NCI-H1105 treated with DMSO at 0.1 percent for 48 hours (cell line): ENCODE measurements around the gene EIF3K.
"Not testable (repeated sequence)": the region's sequence is repeated elsewhere in the genome, so short reads cannot be mapped to it uniquely, and the experiment has no call there.

ENCODE experiments used
- DNase-seq: peaks from one replicate; lab custom pipeline; 2025; lab: John Stamatoyannopoulos, UW

Gene EIF3K

DNA sequence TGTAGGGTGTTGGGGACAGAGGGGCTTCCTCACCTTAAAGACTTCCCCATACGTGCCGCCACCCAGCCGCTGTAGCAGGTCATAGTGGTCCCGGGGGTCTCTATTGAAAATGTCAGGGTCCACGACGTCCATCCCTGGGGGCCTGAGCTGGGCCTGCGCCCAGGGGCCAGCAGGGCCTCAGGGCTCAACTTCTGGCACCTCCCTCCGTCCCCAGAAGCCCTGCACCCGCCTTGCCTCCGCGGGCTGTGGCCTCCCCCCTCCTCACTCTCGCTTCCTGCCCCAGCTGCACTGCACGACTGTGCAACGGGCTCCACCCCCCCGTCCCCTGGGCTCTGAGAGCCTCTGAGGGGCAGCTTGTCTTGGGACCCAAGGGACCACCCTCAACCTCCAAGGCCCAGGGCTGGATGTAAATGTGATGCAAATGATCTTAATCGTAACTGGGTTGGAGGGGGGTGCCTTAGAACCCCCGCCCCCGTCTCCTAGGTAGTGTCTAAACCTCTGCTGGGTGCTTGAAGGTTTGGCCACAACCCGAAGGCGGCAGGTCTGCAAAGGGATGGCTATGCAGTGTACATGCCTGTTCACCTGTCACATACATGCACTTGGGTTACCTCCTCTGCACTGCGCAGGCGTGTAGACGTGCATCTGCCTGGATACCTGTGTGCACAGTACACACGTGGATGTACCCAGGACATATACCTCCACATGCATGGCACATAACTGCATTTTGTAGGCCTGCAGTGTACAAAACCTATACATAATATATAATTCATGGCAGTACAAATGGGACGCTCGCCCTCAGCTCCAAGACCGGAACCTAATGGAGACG lies 1.0 kb upstream of the EIF3K start, which contains the start of gene MAP4K1:
Gene MAP4K1, minus strand, starts transcription at position 190 of the 826 bp plus-strand sequence. Its CDS starts 58 bp downstream, at position 132.
- peak; percentile 41 for DNase-seq

DNA sequence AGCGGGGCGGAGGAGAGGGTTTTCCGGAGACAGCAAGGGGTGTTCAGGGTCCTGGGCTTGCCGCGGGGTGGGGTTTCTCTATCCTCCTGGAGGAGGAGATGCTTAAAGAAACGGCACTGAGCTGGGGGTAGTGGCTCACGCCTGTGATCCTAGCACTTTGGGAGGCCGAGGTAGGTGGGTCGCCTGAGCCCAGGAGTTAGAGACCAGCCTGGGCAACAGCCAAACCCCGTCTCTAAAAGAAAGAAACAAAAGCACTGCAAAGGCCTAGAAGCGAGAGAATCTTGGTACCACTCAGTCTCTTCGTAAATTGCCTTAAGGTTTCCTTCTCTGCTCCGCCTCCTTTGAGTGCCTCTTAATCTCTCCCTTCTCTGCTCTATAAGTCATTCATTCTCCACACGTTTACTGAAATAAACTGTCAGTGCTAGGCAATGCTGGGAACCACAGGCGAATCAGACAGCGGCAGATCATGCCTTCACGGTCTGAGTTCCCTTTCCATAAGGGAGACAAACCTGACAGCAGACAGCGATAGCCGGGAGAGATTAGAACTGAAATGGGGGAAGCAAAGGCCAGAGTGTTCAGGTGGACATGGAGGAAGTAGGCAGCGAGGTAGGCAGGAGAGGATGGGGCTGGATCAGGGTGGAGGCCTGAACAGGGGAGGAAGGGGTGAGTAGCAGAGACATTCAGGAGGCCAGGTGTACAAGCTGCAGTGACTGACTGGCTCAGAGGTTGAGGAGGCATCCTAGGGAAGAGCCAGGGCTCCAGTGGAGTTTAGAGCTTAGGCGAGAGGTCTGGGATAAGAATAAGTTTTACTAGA lies 580 bp downstream of the EIF3K start:
- no peak for DNase-seq

DNA sequence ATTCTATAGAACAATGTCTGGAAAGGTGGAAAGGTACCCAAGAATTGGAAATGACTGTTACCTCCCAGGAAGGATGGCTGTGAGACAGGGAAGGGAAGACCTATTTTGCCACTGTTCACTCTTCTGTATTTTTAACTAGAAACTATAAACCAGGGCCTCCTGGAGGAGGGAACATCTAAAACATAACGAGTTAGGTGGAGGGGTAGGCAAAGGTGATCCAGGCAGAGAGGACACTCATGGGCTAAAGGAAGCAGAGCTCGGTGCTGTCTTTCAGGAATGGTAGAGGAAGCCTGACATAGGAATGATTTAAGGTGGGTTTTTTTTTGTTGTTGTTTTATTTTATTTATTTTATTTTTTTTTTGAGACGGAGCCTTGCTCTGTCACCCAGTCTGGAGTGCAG lies 5.8 kb downstream of the EIF3K start:
- no peak for DNase-seq

DNA sequence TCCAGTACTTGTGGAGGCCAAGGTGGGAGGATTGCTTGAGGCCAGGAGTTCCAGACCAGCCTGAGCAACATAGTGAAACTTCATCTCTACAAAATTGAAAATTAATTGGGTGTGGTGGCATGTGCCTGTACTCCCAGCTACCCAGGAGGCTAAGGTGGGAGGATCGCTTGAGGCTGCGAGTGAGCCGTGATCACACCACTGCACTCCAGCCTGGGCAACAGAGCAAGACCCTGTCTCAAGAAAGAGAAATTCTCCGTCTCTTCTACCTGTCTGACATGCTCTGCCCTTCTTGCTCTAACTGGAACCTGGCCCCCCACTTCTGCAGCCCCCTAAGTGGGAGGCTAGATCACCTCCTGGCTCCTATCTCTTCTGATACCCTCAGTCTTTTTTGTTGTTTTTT lies 7.4 kb downstream of the EIF3K start:
- DNase-seq = no peak

- DNase-seq = no peak
These were observed 10.6 kb downstream of the EIF3K start for GRCh38 chr19:38629568-38629967.

- DNase-seq = not testable (repeated sequence)
These were observed 12.3 kb downstream of the EIF3K start for GRCh38 chr19:38631301-38631700.

- not testable (repeated sequence) for DNase-seq
These were observed 13.0 kb downstream of the EIF3K start for GRCh38 chr19:38631811-38632475.

- no peak for DNase-seq
These were observed 13.7 kb downstream of the EIF3K start for GRCh38 chr19:38632476-38633213.

GRCh38 chr19:38634757-38635482 lies 15.9 kb downstream of the EIF3K start:
- peak; percentile 27 for DNase-seq

DNA sequence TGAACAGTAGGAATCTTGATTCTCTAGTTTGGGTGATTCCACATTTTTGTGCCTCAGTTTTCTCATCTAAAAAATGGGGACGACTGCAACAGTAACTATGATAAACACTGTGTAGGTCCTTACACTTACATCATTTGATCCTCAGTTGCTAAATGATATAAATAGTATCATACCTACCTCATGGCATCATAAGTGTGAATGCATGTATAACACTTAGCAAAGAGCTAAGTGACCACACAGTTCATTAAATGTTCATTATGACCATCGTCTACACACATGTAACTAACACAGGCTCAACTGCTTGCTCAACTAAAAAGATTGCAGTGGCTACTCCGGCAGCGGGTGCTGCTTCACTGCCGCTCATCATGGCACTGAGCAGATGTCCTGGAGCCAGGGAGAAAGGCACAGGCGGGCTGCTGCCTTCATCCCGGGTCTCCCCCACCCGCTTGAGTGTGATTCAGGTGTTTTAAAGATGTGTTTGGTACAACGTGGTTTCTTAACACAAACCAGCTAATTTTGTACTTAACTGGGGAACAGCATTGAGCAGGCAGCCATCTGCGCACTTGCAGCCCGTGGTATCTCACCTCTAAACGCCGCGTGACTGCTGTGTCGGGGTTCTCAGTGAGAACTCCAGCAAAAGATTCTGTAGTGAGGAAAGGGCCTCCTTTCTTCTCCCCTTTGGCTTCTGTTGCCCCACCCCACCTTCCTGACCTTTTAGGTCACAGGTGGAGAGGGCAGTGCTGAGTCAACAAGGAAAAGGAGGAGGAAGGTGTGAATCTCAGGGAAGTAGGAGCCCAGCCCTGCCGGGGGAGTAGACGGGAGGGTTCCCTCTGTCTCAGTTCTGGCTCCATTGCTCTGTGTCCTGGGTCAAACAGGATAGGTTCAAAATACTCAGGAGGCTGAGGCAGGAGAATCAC lies 16.8 kb downstream of the EIF3K start:
- no peak for DNase-seq

DNA sequence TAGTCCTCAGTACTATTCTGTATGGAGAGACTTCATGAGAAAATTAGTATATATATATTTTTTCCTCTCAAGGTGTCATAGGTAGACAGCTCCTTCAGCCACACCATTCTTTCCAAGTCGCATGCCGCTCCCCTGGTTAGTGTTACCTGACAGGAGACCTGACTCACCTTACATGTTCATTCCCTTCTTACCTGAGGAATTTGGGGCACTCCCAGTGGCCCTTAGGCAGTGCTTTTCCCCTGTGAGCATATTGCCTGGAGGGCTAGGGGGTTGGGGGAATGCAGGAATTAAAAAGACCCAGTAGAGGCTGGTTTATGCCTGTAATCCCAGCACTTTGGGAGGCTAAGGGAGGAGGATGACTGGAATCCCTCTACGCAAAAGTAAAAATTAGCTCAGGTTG lies 19.5 kb downstream of the EIF3K start:
- DNase-seq = no peak

- DNase-seq = no peak
These were observed 20.7 kb downstream of the EIF3K start for GRCh38 chr19:38639679-38640078.

GRCh38 chr19:38640368-38640767 lies 21.4 kb downstream of the EIF3K start:
- DNase-seq = no peak

DNA sequence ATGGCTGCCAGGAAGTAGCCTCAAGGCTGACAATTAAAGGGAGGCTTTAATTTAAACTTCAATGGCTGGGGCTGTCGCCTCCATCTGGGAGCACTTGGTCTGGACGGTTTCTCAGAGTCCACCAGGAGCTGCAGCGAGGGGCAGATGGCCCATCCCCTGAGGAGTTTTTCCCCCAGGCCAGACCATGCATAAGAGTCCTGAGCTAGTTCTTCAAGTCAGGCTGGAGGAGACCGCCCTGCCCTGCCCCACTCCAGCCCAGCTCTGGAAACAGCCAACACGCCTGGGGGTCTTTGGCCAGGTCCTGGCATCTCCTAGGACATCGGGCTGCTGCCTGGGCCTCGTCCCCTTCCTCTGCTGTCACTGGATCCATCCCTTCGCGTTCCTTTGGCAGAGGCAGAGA lies 23.2 kb downstream of the EIF3K start:
- no peak for DNase-seq

GRCh38 chr19:38644719-38645118 lies 25.7 kb downstream of the EIF3K start:
- DNase-seq = no peak

DNA sequence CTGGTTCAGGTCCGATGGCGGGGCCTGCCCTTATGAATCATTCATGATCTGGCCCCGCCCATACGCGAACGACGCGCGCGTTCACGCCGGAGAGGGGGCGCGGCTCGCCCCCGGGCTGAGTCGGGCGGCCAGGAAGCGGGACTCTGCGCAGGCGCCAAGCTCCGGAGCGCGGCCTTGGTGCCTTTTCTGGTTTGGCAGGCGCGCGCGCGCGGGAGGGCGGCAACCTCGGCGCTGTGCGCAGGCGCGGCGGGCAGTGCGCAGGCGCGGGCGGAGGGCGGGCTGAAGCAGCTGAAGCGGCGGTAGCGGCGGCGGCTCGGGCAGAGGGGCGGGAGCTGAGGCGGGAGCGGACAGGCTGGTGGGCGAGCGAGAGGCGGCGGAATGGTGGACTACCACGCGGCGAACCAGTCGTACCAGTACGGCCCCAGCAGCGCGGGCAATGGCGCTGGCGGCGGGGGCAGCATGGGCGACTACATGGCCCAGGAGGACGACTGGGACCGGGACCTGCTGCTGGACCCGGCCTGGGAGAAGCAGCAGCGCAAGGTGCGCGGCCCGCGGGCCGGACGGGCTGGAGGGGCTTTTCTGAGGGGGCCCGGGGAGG lies 28.5 kb downstream of the EIF3K start, which contains the start of gene ACTN4:
Gene ACTN4, plus strand, starts transcription at position 282 of the 598 bp plus-strand sequence. Its CDS starts 97 bp downstream, at position 379.
- peak; percentile 95 for DNase-seq

GRCh38 chr19:38647966-38648768 lies 29.2 kb downstream of the EIF3K start:
- DNase-seq = peak; percentile 10

DNA sequence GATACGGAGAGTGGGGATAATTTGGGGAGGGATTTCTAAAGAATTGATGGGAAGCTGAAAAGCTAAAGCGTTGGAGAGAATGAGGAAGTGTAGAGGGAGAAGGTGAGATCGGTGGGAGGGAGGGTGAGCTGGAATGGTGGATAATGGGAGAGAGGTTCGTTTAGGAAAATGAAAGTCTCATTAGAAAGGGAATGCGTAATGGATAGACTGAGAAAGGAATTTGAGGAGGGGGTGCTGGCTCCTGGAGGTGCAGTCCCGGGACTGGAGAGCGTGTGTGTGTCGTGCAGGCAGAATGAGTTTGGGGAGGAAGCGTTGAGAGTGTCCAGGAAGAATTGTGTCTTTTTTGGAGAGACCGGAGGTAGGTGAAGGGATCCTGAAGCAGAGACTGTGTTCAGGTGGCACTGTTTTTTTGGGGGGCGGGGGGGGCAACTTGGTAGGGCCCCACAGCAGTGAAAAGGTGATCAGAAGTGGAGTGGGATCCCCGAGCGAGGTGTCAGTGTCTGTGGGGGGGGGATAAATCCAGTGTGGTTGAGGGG lies 29.8 kb downstream of the EIF3K start:
- no peak for DNase-seq
